Measurements from ENCODE around the gene PGM1.

GRCh38 chr1:63593303-63593885 is at the start of gene PGM1:
- TF ChIP-seq SIN3A (IDR thresholded peaks at IDR 0.05; ENCODE audit: borderline replicate concordance, insufficient read depth, low read length) (no peak), POLR2AphosphoS5 (IDR thresholded peaks at IDR 0.05; ENCODE audit: low read depth, low read length) (no peak), TAF1 (IDR thresholded peaks at IDR 0.05; ENCODE audit: borderline replicate concordance, insufficient read depth, low read length) (no peak)
- TF ChIP-seq, protein P1, sequence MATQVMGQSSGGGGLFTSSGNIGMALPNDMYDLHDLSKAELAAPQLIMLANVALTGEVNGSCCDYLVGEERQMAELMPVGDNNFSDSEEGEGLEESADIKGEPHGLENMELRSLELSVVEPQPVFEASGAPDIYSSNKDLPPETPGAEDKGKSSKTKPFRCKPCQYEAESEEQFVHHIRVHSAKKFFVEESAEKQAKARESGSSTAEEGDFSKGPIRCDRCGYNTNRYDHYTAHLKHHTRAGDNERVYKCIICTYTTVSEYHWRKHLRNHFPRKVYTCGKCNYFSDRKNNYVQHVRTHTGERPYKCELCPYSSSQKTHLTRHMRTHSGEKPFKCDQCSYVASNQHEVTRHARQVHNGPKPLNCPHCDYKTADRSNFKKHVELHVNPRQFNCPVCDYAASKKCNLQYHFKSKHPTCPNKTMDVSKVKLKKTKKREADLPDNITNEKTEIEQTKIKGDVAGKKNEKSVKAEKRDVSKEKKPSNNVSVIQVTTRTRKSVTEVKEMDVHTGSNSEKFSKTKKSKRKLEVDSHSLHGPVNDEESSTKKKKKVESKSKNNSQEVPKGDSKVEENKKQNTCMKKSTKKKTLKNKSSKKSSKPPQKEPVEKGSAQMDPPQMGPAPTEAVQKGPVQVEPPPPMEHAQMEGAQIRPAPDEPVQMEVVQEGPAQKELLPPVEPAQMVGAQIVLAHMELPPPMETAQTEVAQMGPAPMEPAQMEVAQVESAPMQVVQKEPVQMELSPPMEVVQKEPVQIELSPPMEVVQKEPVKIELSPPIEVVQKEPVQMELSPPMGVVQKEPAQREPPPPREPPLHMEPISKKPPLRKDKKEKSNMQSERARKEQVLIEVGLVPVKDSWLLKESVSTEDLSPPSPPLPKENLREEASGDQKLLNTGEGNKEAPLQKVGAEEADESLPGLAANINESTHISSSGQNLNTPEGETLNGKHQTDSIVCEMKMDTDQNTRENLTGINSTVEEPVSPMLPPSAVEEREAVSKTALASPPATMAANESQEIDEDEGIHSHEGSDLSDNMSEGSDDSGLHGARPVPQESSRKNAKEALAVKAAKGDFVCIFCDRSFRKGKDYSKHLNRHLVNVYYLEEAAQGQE (IDR thresholded peaks at IDR 0.05; ENCODE audit: insufficient read depth in 1 of 2, low read depth in 2 of 2, low read length in 2 of 2): no peak
